Measurements from ENCODE around the gene TLL2.

TLL2 gene

GRCh38 chr10:96478355-96478754 is 35.4 kb downstream of the TLL2 start:
- FAIRE-seq = no peak
- DNase-seq (ENCODE audit: insufficient read length, low spot score) = no peak
- TF ChIP-seq POLR2A (IDR thresholded peaks at IDR 0.05; ENCODE audit: low read depth, low read length) (no peak), POU2F2 (IDR thresholded peaks at IDR 0.05; ENCODE audit: low read depth, low read length) (no peak), SPI1 (IDR thresholded peaks at IDR 0.05; ENCODE audit: low read depth, low read length) (no peak), POLR2AphosphoS5 (IDR thresholded peaks at IDR 0.05; ENCODE audit: low read depth, low read length) (no peak), PAX5 (IDR thresholded peaks at IDR 0.05; ENCODE audit: insufficient read depth, low read length, severe bottlenecking) (no peak), TAF1 (IDR thresholded peaks at IDR 0.05; ENCODE audit: low read depth, low read length) (no peak)

GRCh38 chr10:96473866-96474265 is 39.9 kb downstream of the TLL2 start:
- FAIRE-seq (no peak), DNase-seq (ENCODE audit: insufficient read length, low spot score) (no peak)
- no peak for TF ChIP-seq POLR2A (IDR thresholded peaks at IDR 0.05; ENCODE audit: low read depth, low read length)
- no peak for TF ChIP-seq POU2F2 (IDR thresholded peaks at IDR 0.05; ENCODE audit: low read depth, low read length)
- no peak for TF ChIP-seq SPI1 (IDR thresholded peaks at IDR 0.05; ENCODE audit: low read depth, low read length)
- no peak for TF ChIP-seq PAX5 (IDR thresholded peaks at IDR 0.05; ENCODE audit: insufficient read depth, low read length, severe bottlenecking)
- no peak for TF ChIP-seq TAF1 (IDR thresholded peaks at IDR 0.05; ENCODE audit: low read depth, low read length)
- TF ChIP-seq POLR2AphosphoS5 (IDR thresholded peaks at IDR 0.05; ENCODE audit: low read depth, low read length) = no peak

- TF ChIP-seq POLR2A (IDR thresholded peaks at IDR 0.05; ENCODE audit: low read depth, low read length) = no peak
- no peak for TF ChIP-seq POLR2AphosphoS5 (IDR thresholded peaks at IDR 0.05; ENCODE audit: low read depth, low read length)
- TF ChIP-seq PAX5 (IDR thresholded peaks at IDR 0.05; ENCODE audit: insufficient read depth, low read length, severe bottlenecking) = no peak
- no peak for TF ChIP-seq SPI1 (IDR thresholded peaks at IDR 0.05; ENCODE audit: low read depth, low read length)
- TF ChIP-seq POU2F2 (IDR thresholded peaks at IDR 0.05; ENCODE audit: low read depth, low read length) = no peak
- no peak for TF ChIP-seq TAF1 (IDR thresholded peaks at IDR 0.05; ENCODE audit: low read depth, low read length)
- DNase-seq (ENCODE audit: insufficient read length, low spot score) = peak; percentile 56
- peak; percentile 94 for FAIRE-seq
Observed at GRCh38 chr10:96470116-96470743, 43.5 kb downstream of the TLL2 start.

GRCh38 chr10:96468845-96469244 is 44.9 kb downstream of the TLL2 start:
- no peak for TF ChIP-seq PAX5 (IDR thresholded peaks at IDR 0.05; ENCODE audit: insufficient read depth, low read length, severe bottlenecking)
- TF ChIP-seq POLR2A (IDR thresholded peaks at IDR 0.05; ENCODE audit: low read depth, low read length) = no peak
- no peak for TF ChIP-seq POLR2AphosphoS5 (IDR thresholded peaks at IDR 0.05; ENCODE audit: low read depth, low read length)
- TF ChIP-seq TAF1 (IDR thresholded peaks at IDR 0.05; ENCODE audit: low read depth, low read length) = no peak
- TF ChIP-seq POU2F2 (IDR thresholded peaks at IDR 0.05; ENCODE audit: low read depth, low read length) = no peak
- no peak for TF ChIP-seq SPI1 (IDR thresholded peaks at IDR 0.05; ENCODE audit: low read depth, low read length)
- FAIRE-seq = no peak
- no peak for DNase-seq (ENCODE audit: insufficient read length, low spot score)

GRCh38 chr10:96465599-96465998 is 48.1 kb downstream of the TLL2 start:
- DNase-seq (ENCODE audit: insufficient read length, low spot score) (no peak), FAIRE-seq (no peak)
- TF ChIP-seq TAF1 (IDR thresholded peaks at IDR 0.05; ENCODE audit: low read depth, low read length) = no peak
- TF ChIP-seq POU2F2 (IDR thresholded peaks at IDR 0.05; ENCODE audit: low read depth, low read length) = no peak
- TF ChIP-seq PAX5 (IDR thresholded peaks at IDR 0.05; ENCODE audit: insufficient read depth, low read length, severe bottlenecking) = no peak
- no peak for TF ChIP-seq POLR2A (IDR thresholded peaks at IDR 0.05; ENCODE audit: low read depth, low read length)
- TF ChIP-seq POLR2AphosphoS5 (IDR thresholded peaks at IDR 0.05; ENCODE audit: low read depth, low read length) = no peak
- TF ChIP-seq SPI1 (IDR thresholded peaks at IDR 0.05; ENCODE audit: low read depth, low read length) = no peak

- FAIRE-seq = no peak
- no peak for DNase-seq (ENCODE audit: insufficient read length, low spot score)
- TF ChIP-seq SPI1 (IDR thresholded peaks at IDR 0.05; ENCODE audit: low read depth, low read length) = no peak
- TF ChIP-seq PAX5 (IDR thresholded peaks at IDR 0.05; ENCODE audit: insufficient read depth, low read length, severe bottlenecking) = no peak
- no peak for TF ChIP-seq POLR2AphosphoS5 (IDR thresholded peaks at IDR 0.05; ENCODE audit: low read depth, low read length)
- TF ChIP-seq POU2F2 (IDR thresholded peaks at IDR 0.05; ENCODE audit: low read depth, low read length) = no peak
- TF ChIP-seq POLR2A (IDR thresholded peaks at IDR 0.05; ENCODE audit: low read depth, low read length) = no peak
- TF ChIP-seq TAF1 (IDR thresholded peaks at IDR 0.05; ENCODE audit: low read depth, low read length) = no peak
Observed at GRCh38 chr10:96463562-96463961, 50.2 kb downstream of the TLL2 start.

- FAIRE-seq = no peak
- no peak for TF ChIP-seq POLR2A (IDR thresholded peaks at IDR 0.05; ENCODE audit: low read depth, low read length)
- TF ChIP-seq POLR2AphosphoS5 (IDR thresholded peaks at IDR 0.05; ENCODE audit: low read depth, low read length) = no peak
- TF ChIP-seq PAX5 (IDR thresholded peaks at IDR 0.05; ENCODE audit: insufficient read depth, low read length, severe bottlenecking) = no peak
- no peak for TF ChIP-seq TAF1 (IDR thresholded peaks at IDR 0.05; ENCODE audit: low read depth, low read length)
- TF ChIP-seq POU2F2 (IDR thresholded peaks at IDR 0.05; ENCODE audit: low read depth, low read length) = no peak
- no peak for TF ChIP-seq SPI1 (IDR thresholded peaks at IDR 0.05; ENCODE audit: low read depth, low read length)
- DNase-seq (ENCODE audit: insufficient read length, low spot score) = no peak
Observed at GRCh38 chr10:96462606-96463151, 51.0 kb downstream of the TLL2 start.

- DNase-seq (ENCODE audit: insufficient read length, low spot score) (no peak), FAIRE-seq (no peak)
- TF ChIP-seq POLR2A (IDR thresholded peaks at IDR 0.05; ENCODE audit: low read depth, low read length) (no peak), POU2F2 (IDR thresholded peaks at IDR 0.05; ENCODE audit: low read depth, low read length) (no peak), POLR2AphosphoS5 (IDR thresholded peaks at IDR 0.05; ENCODE audit: low read depth, low read length) (no peak), SPI1 (IDR thresholded peaks at IDR 0.05; ENCODE audit: low read depth, low read length) (no peak), TAF1 (IDR thresholded peaks at IDR 0.05; ENCODE audit: low read depth, low read length) (no peak), PAX5 (IDR thresholded peaks at IDR 0.05; ENCODE audit: insufficient read depth, low read length, severe bottlenecking) (no peak)
Observed at GRCh38 chr10:96460316-96460715, 53.4 kb downstream of the TLL2 start.

GRCh38 chr10:96457341-96457740 is 56.4 kb downstream of the TLL2 start:
- no peak for FAIRE-seq
- no peak for DNase-seq (ENCODE audit: insufficient read length, low spot score)
- no peak for TF ChIP-seq POLR2A (IDR thresholded peaks at IDR 0.05; ENCODE audit: low read depth, low read length)
